HTERT RPE-1 (cell line): Measurements from ENCODE around the gene UTY.

Experiments
- in situ Hi-C: fragments of 300-500 bp; cut with MboI; formaldehyde crosslinking; loops from 4 replicates; pipeline ENCODE4 v1.14.3; 2020; ENCODE audit warnings: low sequenced_read_pairs

The UTY gene

GRCh38 chrY:13416869-13417661 is 62.8 kb downstream of the UTY start:
- in situ Hi-C loops, result no loop called here

- in situ Hi-C loops, result no loop called here
Measured at GRCh38 chrY:13415556-13415955, 64.3 kb downstream of the UTY start.

GRCh38 chrY:13398876-13399275 is 81.0 kb downstream of the UTY start:
- in situ Hi-C loops, result no loop called here

DNA sequence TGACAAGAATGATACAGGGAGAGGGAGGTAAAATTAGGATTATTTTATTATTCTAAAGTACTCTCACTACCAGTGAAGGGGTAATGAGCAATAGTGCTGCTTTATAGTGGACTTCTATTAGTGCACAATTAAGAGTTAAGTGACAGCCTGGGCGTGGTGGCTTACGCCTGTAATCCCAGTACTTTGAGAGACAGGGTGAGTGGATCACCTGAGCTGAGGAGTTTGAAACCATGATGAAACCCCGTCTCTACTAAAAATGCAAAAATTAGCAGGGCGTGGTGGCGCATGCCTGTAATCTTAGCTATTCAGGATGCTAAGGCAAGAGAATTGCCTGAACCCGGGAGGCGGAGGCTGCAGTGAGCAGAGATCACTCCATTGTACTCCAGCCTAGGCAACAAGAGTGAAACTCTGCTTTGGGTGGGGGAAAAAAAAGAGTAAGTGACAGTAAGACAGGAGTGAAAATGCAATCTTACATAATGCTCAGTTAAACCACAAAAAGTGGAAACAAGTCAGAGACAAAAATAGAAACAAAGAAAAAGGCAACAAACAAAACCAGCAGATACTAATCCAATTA is 98.6 kb downstream of the UTY start:
- in situ Hi-C loops, result no loop called here

DNA sequence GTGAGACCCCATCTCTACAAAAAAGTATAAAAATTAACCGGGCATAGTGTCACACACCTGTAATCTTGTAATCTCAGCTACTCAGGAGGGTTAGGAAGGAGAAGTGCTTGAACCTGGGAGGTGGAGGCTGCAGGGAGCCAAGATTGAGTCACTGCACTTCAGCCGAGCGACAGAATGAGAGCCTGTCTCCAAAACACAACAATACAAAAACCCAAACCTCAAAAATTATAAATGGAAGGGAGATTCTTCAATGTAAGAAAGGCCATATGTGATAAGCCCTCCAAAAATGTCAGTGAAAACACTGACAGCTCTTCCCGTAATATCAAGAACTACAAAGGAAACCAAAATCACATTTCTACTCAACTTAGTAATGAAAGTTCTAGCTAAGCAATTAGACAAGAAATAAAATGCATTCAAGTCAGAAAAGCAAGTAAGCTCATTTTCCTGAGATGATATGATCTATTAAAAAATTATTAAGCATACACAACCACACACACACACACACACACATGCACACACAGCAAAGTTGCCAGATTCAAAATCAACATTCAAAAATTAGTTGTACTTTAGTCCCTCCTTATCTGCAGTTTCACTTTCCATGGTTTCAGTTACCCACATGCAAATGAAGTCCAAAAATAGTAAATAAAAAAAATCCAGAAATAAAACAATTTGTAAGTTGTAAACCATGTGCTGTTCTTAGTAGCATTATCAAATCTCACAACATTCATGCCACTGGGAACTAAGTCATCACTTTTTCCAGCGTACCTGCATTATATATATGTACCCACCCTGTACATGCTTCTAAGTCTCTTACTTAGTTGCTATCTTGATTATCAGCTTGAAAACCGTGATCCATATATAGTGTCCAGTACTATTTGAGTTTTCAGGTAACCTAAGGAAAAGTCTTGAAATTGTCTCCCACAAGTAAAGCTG is 108.7 kb downstream of the UTY start:
- in situ Hi-C loops, result no loop called here

DNA sequence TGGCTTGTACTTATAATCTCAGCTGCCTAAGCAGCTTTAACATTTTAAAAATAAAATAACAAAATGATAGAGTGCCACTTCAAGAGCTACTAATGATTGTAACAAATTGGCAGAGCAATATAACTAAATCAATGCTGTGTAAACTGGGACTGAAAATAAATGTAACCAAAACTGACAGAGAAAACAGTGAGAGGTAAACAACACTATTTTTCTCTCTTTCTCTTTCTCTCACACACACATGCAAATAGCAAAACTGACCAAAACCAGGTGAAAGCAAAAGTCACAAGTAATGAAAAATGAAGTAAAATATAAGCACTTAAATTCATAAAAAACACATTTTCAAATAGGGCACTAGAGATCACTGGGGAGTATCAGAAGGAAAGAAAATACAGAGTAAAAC is 109.6 kb downstream of the UTY start:
- in situ Hi-C loops, result no loop called here

GRCh38 chrY:13368513-13368845 is 111.4 kb downstream of the UTY start:
- in situ Hi-C loops, result no loop called here

DNA sequence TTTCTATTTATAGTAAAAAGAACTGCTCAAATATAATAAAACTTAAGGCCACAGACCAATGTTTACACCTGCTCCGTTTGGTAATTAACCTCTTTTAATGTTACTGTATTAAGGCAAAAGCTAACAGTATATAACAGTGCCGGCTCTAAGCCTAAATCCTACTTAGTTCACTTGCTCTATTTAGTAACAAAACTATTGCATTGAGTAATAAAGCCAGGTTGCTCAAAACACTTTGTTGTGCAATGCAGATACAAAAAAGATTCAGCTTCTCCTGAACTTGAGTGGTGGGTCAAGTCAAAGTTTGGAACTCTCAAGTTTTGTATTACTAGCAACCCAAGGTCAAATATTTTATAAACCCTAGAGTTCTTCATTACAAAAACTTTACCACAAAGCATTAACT is 116.2 kb downstream of the UTY start:
- in situ Hi-C loops, result no loop called here

DNA sequence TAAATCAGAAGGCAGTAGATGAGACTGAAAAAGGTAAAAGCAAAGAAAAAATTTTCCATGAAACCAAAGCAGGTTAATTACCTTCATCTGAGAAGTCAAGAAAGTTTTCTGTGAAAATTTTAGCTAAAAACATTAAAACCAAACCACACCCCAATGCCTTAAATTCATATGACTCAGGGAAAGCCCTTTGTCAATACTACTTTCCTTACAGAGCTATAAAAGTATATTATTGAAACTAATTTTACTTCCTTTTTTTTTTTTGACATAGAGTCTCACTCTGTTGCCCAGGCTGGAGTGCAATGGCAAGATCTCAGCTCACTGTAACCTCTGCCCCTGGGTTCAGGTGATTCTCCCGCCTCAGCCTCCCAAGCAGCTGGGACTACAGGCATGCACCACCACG is 117.2 kb downstream of the UTY start:
- in situ Hi-C loops, result no loop called here

- in situ Hi-C loops, result no loop called here
Measured at GRCh38 chrY:13361656-13362636, 117.9 kb downstream of the UTY start.

DNA sequence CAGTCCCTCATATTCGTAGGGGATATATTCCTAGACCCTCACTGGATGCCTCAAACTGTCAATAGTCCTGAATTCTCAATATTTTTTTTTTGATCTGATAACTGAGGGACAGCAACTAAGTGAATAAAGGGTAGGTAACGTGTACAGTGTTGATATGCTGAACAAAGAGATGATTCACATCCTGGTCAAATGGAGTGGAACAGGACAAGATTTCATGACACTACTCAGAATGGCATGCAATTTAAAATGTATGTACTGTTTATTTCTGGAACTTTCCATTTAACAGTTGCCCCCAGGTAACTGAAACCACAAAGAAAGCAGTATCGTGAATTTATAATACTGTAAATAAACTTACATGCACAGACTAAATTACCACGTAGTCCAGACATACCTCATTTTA is 128.4 kb downstream of the UTY start:
- in situ Hi-C loops, result no loop called here

DNA sequence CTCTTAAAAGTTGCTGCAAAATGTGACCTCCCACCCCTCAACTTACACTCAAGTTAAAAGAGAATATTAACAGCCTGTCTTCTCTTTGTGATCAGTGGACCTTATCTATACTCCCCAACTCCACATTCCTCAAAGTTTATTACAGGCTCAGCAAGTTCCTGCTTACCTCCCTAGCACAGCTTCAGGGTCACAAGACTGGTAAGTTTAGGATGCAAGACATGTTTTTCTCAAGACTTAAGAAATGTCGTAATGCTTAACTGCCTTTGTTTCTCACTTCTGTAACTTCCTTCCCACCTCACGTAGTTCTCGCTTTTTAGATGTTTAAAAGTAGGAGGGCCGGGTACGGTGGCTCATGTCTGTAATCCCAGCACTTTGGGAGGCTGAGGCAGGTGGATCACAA is 132.7 kb downstream of the UTY start:
- in situ Hi-C loops, result no loop called here

- in situ Hi-C loops, result no loop called here
Measured at GRCh38 chrY:13345549-13345948, 134.3 kb downstream of the UTY start.

DNA sequence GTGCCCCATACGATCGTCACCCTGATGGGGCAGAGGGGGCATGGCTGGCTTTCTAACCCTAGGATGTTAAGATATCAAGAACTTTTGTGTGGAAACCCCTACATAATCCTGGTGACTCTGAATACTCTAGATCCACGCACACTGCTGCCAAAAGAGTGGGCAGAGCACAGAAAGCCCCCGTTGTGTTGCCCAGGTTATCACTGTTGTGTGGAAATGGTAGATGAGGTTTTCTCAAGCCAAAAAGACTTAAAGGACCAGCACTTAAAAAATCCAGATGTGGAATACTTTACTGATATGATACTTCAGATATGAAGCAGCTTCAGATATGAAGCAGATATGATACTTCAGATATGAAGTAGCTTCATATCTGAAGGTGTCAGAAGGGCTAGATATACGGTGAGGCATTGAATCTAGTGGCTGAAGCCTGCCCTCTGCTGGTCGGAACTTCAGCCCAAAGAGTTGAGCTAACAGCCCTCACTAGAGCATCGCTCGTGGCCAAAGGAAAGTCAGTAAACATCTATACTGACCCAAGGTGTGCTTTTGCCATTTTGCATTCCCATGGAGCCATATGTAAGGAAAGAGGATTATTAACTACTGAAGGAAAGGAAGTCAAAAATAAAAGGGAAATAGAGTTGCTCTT is 136.4 kb downstream of the UTY start:
- in situ Hi-C loops, result no loop called here

DNA sequence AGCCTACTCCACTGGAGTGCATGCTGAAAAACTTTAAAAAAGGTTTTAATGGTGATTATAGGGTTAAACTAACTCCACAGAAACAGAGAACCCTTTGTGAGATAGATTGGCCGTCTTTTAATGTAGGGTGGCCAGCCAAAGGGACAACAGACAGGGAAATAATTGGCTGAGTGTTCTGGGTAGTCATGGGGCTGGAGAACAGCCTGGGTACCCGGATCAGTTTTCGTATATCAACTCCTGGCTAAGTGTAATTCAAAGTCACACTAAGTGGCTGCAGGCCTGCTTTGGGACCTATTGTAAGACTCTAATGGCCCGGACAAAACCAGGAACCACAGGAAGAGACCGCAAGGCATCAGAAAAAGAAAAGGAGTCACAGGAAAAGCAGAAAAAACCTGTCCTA is 139.9 kb downstream of the UTY start:
- in situ Hi-C loops, result no loop called here

GRCh38 chrY:13339381-13339780 is 140.5 kb downstream of the UTY start:
- in situ Hi-C loops, result no loop called here

DNA sequence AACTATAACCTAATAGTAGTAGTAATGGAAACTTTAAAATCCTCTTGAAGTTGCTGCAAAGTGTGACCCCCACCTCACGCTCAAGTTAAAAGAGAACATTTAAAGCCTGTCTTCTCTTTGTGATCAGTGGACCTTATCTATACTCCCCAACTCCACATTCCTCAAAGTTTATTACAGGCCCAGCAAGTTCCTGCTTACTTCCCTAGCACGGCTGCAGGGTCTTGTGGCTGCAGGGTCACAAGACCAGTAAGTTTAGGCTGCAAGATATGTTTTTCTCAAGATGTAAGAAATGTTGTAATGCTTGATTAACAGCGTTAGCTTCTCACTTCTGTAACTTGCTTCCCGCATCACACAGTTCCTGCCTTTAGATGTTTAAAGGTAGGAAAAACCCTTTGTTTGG is 141.1 kb downstream of the UTY start:
- in situ Hi-C loops, result no loop called here

DNA sequence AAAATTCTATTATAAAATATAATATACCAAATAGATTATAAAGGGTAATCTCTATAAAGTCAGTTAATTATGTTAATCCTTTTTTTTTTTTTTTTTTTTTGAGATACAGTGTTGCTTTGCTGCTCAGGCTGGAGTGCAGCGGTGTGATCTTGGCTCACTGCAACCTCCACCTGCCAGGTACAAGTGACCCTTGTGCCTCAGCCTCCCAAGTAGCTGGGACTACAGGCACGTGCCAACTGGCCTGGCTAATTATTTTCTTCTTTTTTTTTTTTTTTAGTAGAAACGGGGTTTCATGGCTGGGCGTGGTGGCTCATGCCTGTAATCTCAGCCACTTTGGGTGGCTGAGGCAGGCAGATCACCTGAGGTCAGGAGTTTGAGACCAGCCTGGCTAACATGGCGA is 141.9 kb downstream of the UTY start:
- in situ Hi-C loops, result no loop called here

GRCh38 chrY:13333791-13334190 is 146.0 kb downstream of the UTY start:
- in situ Hi-C loops, result no loop called here

DNA sequence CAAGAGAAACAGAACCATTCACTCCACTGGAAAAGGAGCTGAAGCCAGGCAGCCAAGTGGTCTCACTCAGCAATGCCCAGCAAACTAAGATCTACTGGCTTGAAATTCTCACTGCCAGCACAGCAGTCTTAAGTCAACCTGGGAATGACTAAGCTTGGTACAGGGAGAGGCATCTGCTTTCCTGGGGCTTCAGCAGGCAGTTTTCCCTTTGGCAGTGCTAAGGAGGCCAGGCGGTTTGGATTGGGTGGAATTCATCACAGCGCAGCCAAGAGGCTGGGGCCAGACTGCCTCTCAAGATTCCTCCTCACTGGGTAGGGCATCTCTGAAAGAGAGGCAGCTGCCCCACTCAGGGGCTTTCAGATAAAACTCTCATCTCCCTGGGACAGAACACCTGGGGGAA is 149.2 kb downstream of the UTY start:
- in situ Hi-C loops, result no loop called here
